Measurements from ENCODE around the gene CA5B.
A peak's percentile ranks its signal among the peaks of the same experiment; 100 is the strongest.
"Not testable (repeated sequence)": the region's sequence is repeated elsewhere in the genome, so short reads cannot be mapped to it uniquely, and the experiment has no call there.

CA5B gene

GRCh38 chrX:15814771-15815365, 76.8 kb downstream of the CA5B start:
- no peak for DNase-seq (ENCODE audit: low read depth)

- DNase-seq (ENCODE audit: low read depth) = no peak
Measured at GRCh38 chrX:15815779-15816437, 77.8 kb downstream of the CA5B start.

- DNase-seq (ENCODE audit: low read depth) = no peak
Measured at GRCh38 chrX:15816438-15816809, 78.4 kb downstream of the CA5B start.

- peak; percentile 29 for DNase-seq (ENCODE audit: low read depth)
Measured at GRCh38 chrX:15816886-15817285, 78.8 kb downstream of the CA5B start.

- no peak for DNase-seq (ENCODE audit: low read depth)
Measured at GRCh38 chrX:15820106-15821073, 82.3 kb downstream of the CA5B start.

- DNase-seq (ENCODE audit: low read depth) = no peak
Measured at GRCh38 chrX:15822922-15823321, 84.9 kb downstream of the CA5B start.

GRCh38 chrX:15825936-15826335, 87.9 kb downstream of the CA5B start:
- DNase-seq (ENCODE audit: low read depth) = no peak

GRCh38 chrX:15829217-15829616, 91.1 kb downstream of the CA5B start:
- no peak for DNase-seq (ENCODE audit: low read depth)

- DNase-seq (ENCODE audit: low read depth) = not testable (repeated sequence)
Measured at GRCh38 chrX:15831347-15831746, 93.3 kb downstream of the CA5B start.

GRCh38 chrX:15834053-15834452, 96.0 kb downstream of the CA5B start:
- DNase-seq (ENCODE audit: low read depth) = no peak

GRCh38 chrX:15834827-15835595, 96.9 kb downstream of the CA5B start:
- DNase-seq (ENCODE audit: low read depth) = no peak

Data from T-helper 22 cell (primary cell).